A549 treated with Hydrocortisone at 1 μM for 4 hours (cell line): ENCODE data around the gene IFNA8. TPM values are rescaled to one million over a fixed set of nuclear protein-coding genes. Genes with fewer than 3 reads are reported as not detected.

Experiments
- total RNA-seq: library from RNA; stranded (reverse); fragments of 200-300 nt; extraction: Qiagen RNA extraction; gene quantifications from 5 replicates; pipeline ENCODE4 v1.2.3, GENCODE V29; 2022

Gene IFNA8
- not detected in 5 replicates for total RNA-seq

GRCh38 chr9:21408817-21409216, at the start of gene IFNA8:
Gene IFNA8, plus strand, starts transcription at chr9:21409117. Its CDS starts 60 bp downstream, at chr9:21409177.

GRCh38 chr9:21367957-21368356, 41.0 kb upstream of the IFNA8 start, which contains the start of gene IFNA13:
Gene IFNA13, minus strand, starts transcription at chr9:21368057. Its CDS starts 47 bp downstream, at chr9:21368010.

DNA sequence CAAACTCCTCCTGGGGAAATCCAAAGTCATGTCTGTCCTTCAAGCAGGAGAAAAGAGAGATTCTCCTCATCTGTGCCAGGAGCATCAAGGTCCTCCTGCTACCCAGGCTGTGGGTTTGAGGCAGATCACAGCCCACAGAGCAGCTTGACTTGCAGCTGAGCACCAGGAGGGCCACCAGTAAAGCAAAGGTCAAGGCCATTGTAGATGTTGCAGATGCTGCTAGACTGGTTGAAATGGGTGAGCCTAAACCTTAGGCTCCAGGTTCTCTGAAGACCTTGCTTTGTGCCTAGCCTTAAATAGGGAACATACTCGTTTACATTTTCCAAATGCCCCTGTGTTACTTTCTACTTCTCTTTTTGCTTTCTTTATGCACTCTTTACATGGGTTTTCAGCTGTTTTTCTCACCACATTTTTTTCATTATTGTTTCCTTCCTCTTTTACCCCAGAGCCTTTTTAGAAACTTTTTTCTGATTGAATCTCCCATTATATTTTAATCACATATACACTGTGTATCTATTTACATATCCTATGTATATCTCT, 23.7 kb upstream of the IFNA8 start, which contains the start of gene IFNA2:
Gene IFNA2, minus strand, starts transcription at position 268 of the 540 bp plus-strand sequence. Its CDS starts 69 bp downstream, at position 199.

DNA sequence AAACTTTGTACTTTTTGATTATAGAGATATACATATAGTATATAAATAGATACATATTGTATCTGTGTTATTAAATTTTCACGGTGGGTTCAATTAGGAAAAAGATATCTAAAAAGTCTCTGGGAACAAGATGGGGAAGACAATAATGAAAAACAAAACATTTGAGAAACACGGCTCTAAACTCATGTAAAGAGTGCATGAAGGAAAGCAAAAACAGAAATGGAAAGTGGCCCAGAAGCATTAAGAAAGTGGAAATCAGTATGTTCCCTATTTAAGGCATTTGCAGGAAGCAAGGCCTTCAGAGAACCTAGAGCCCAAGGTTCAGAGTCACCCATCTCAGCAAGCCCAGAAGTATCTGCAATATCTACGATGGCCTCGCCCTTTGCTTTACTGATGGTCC, 31.2 kb downstream of the IFNA8 start, which contains the start of gene IFNA1:
Gene IFNA1, plus strand, starts transcription at position 301 of the 400 bp plus-strand sequence. Its CDS starts 69 bp downstream, at position 370.

Other genes with a start within 250 kb of the IFNA8 start
- not detected in 5 replicates for gene IFNA21, start 242.5 kb upstream of the IFNA8 start, total RNA-seq
- gene IFNA4, start 221.5 kb upstream of the IFNA8 start, total RNA-seq: not detected in 5 replicates
- not detected in 5 replicates for gene IFNA7, start 206.9 kb upstream of the IFNA8 start, total RNA-seq
- gene IFNA10, start 202.0 kb upstream of the IFNA8 start, total RNA-seq: not detected in 5 replicates
- gene IFNA16, start 191.8 kb upstream of the IFNA8 start, total RNA-seq: not detected in 5 replicates
- gene IFNA17, start 180.9 kb upstream of the IFNA8 start, total RNA-seq: not detected in 5 replicates
- gene IFNA14, start 169.1 kb upstream of the IFNA8 start, total RNA-seq: not detected in 5 replicates
- not detected in 5 replicates for gene IFNA5, start 103.8 kb upstream of the IFNA8 start, total RNA-seq
- 15.0 to 23.5 TPM (median 18.5 TPM) in 5 replicates for gene KLHL9, start 73.7 kb upstream of the IFNA8 start, total RNA-seq
- not detected in 5 replicates for gene IFNA6, start 58.2 kb upstream of the IFNA8 start, total RNA-seq
- gene IFNA13, start 41.1 kb upstream of the IFNA8 start, total RNA-seq: not detected in 5 replicates
- gene IFNA2, start 23.7 kb upstream of the IFNA8 start, total RNA-seq: not detected in 5 replicates
- gene IFNA1, start 31.3 kb downstream of the IFNA8 start, total RNA-seq: not detected in 5 replicates
- 0.89 to 1.2 TPM (median 1.1 TPM) in 5 replicates for gene IFNE, start 73.2 kb downstream of the IFNA8 start, total RNA-seq